ENCODE measurements around the gene NINL.

The NINL gene

DNA sequence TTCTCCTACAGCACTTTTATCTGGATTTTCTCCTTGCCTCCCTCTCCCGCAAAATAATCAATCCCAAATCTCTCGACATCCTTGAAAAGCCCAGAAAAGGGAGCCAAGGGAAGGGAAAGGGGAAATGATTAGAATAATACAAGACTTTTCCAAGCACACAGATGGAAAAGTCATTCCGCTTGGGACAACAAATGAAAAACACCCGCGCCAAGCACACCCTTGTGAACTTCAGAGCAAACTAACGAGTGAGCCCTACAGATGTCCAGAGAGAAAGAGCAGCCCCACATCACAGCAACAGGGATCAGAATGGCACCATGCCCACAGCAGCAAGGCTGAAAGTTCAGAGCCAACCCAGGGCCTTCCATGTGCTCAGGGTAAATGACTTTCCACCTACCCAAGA, 49.6 kb downstream of the NINL start:
- Histone ChIP-seq H3K36me3 (ENCODE audit: insufficient read depth, low read length) (no peaks in the 10 kb centered on the region), H3K79me2 (ENCODE audit: insufficient read depth, low read length) (no peaks in the 10 kb centered on the region)
- TF ChIP-seq, protein P1, sequence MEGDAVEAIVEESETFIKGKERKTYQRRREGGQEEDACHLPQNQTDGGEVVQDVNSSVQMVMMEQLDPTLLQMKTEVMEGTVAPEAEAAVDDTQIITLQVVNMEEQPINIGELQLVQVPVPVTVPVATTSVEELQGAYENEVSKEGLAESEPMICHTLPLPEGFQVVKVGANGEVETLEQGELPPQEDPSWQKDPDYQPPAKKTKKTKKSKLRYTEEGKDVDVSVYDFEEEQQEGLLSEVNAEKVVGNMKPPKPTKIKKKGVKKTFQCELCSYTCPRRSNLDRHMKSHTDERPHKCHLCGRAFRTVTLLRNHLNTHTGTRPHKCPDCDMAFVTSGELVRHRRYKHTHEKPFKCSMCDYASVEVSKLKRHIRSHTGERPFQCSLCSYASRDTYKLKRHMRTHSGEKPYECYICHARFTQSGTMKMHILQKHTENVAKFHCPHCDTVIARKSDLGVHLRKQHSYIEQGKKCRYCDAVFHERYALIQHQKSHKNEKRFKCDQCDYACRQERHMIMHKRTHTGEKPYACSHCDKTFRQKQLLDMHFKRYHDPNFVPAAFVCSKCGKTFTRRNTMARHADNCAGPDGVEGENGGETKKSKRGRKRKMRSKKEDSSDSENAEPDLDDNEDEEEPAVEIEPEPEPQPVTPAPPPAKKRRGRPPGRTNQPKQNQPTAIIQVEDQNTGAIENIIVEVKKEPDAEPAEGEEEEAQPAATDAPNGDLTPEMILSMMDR (IDR thresholded peaks at IDR 0.05; ENCODE audit: low read length): no peak
- no peak for TF ChIP-seq EZH2 (IDR thresholded peaks at IDR 0.05; ENCODE audit: borderline replicate concordance, low read length)

DNA sequence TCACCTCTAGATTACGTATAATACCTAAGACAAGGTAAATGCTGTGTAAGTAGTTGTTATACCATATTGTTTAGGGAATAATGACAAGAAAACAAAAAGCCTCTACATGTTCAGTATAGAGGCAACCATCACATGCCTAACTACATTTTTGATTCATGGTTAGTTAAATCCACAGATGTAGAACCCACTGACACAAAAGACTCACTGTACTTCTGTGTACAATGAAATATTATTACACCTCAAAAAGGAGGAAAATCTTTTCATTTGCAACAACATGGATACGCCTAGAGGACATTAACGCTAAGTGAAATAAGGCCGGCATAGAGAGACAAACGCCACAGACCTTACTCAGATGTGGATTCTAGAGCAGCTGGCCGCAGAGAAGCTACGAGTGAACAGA, 50.5 kb downstream of the NINL start:
- TF ChIP-seq EZH2 (IDR thresholded peaks at IDR 0.05; ENCODE audit: borderline replicate concordance, low read length): no peak
- TF ChIP-seq, protein P1 (IDR thresholded peaks at IDR 0.05; ENCODE audit: low read length): no peak
- H3K27me3 ChIP-seq (ENCODE audit: insufficient read depth, low read length): no peaks in the 10 kb centered on the region
- H3K9me2 ChIP-seq (ENCODE audit: low read depth, low read length): no peaks in the 10 kb centered on the region
- no peak overlapping the region for H3K4me3 ChIP-seq (ENCODE audit: low read depth, low read length, poor library complexity, severe bottlenecking)
- H3K4me1 ChIP-seq (ENCODE audit: insufficient read depth, low read length, severe bottlenecking): peaks cover 1% of the 10 kb centered on the region
- H3K27ac ChIP-seq (ENCODE audit: low read depth, low read length, poor library complexity, severe bottlenecking): no peak overlapping the region
- no peaks in the 10 kb centered on the region for H3K79me2 ChIP-seq (ENCODE audit: insufficient read depth, low read length)
- no peaks in the 10 kb centered on the region for H3K36me3 ChIP-seq (ENCODE audit: insufficient read depth, low read length)
- H3K9ac ChIP-seq (ENCODE audit: low read length): no peak overlapping the region
- H3K4me2 ChIP-seq (ENCODE audit: low read length): no peak overlapping the region
- no peaks in the 10 kb centered on the region for H4K20me1 ChIP-seq (ENCODE audit: insufficient read depth, low read length)
- no peak overlapping the region for H2AFZ ChIP-seq (ENCODE audit: low read length)
- no peaks in the 10 kb centered on the region for H3K9me3 ChIP-seq (ENCODE audit: low read length)
- H3F3A ChIP-seq (ENCODE audit: insufficient read depth, low read length): no peaks in the 10 kb centered on the region

More for the DNA sequence above, 49.6 kb downstream of the NINL start:
- Histone ChIP-seq H3K9ac (ENCODE audit: low read length) (no peak overlapping the region), H4K20me1 (ENCODE audit: insufficient read depth, low read length) (no peaks in the 10 kb centered on the region), H3K4me2 (ENCODE audit: low read length) (no peak overlapping the region), H3K9me2 (ENCODE audit: low read depth, low read length) (no peaks in the 10 kb centered on the region), H3F3A (ENCODE audit: insufficient read depth, low read length) (no peaks in the 10 kb centered on the region), H3K4me3 (ENCODE audit: low read depth, low read length, poor library complexity, severe bottlenecking) (no peak overlapping the region), H2AFZ (ENCODE audit: low read length) (no peak overlapping the region), H3K27me3 (ENCODE audit: insufficient read depth, low read length) (no peaks in the 10 kb centered on the region), H3K9me3 (ENCODE audit: low read length) (no peaks in the 10 kb centered on the region), H3K4me1 (ENCODE audit: insufficient read depth, low read length, severe bottlenecking) (peaks cover 10% of the 10 kb centered on the region), H3K27ac (ENCODE audit: low read depth, low read length, poor library complexity, severe bottlenecking) (no peak overlapping the region)

DNA sequence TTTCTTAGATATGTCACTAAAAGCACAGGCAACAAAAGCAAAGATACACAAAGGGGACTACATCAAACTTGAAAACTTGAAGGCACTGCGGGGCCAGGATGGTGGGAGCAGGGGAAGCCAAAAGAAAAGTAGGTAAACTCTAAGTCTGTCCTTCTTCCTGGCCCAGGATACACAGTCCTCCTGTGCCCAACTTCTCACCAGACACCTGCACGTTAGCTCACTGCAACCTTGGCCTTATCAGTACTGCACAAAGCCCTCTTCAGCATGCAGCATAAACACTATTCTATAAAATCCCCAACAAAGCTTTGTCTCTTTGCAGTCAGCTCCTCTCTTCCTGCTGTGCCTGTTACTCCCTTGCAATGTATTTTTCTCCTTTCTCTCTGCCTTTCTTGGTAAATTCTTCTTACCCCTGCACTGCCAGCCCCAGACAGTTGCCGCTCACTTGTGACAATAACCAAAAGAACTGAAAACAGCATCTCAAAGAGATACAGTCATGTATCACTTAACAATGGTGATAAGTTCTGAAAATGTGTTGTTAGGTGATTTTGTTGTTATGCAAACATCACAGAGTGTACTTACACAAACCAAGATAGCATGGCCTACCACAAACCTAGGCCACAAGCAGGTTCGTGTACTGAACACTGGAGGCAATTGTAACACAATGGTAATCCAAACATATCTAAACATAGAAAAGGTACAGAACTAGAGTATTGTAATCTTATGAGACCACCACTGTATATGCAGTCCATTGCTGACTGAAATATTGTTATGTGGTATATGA, 51.2 kb downstream of the NINL start:
- Histone ChIP-seq H3K9me3 (ENCODE audit: low read length) (no peaks in the 10 kb centered on the region), H3F3A (ENCODE audit: insufficient read depth, low read length) (no peaks in the 10 kb centered on the region), H3K27ac (ENCODE audit: low read depth, low read length, poor library complexity, severe bottlenecking) (no peak overlapping the region), H4K20me1 (ENCODE audit: insufficient read depth, low read length) (no peaks in the 10 kb centered on the region), H3K4me1 (ENCODE audit: insufficient read depth, low read length, severe bottlenecking) (no peaks in the 10 kb centered on the region), H2AFZ (ENCODE audit: low read length) (no peak overlapping the region), H3K9ac (ENCODE audit: low read length) (no peak overlapping the region), H3K4me2 (ENCODE audit: low read length) (no peak overlapping the region), H3K79me2 (ENCODE audit: insufficient read depth, low read length) (no peaks in the 10 kb centered on the region), H3K36me3 (ENCODE audit: insufficient read depth, low read length) (no peaks in the 10 kb centered on the region), H3K27me3 (ENCODE audit: insufficient read depth, low read length) (no peaks in the 10 kb centered on the region), H3K4me3 (ENCODE audit: low read depth, low read length, poor library complexity, severe bottlenecking) (no peak overlapping the region), H3K9me2 (ENCODE audit: low read depth, low read length) (no peaks in the 10 kb centered on the region)
- no peak for TF ChIP-seq EZH2 (IDR thresholded peaks at IDR 0.05; ENCODE audit: borderline replicate concordance, low read length)
- TF ChIP-seq, protein P1 (IDR thresholded peaks at IDR 0.05; ENCODE audit: low read length): no peak

Measured in OCI-LY1 (cell line).